T-cell (primary cell): ENCODE measurements around the gene PROM2. TPM values are rescaled to one million over a fixed set of nuclear protein-coding genes. Genes with fewer than 3 reads are reported as not detected.

Experiments used
- ATAC-seq, 4 experiments: fragments of 200-7000 bp in 3 of 4; fragments of 150-1000 bp in 1 of 4; cut with Tn5 transposase; replicated peaks in 1 of 4; 1 replicate in 3 of 4; 2 replicates in 1 of 4; pipeline ENCODE4 v1.10.0; 2021; ENCODE audit warnings: moderate library complexity in 3 of 4, mild to moderate bottlenecking in 2 of 4, moderate number of reproducible peaks in 1 of 4
- CTCF ChIA-PET, 2 donors: fragments of 300-600 bp; sonication (Branson Sonifier 250); formaldehyde crosslinking; loops; one replicate each; lab custom pipeline; 2022; ENCODE audit warnings: antibody characterized with exemption in 2 of 2; lab: Charles Lee
- POLR2A ChIA-PET, 2 donors: fragments of 300-600 bp; sonication (Branson Sonifier 250); formaldehyde crosslinking; loops; one replicate each; lab custom pipeline; 2022; ENCODE audit warnings: antibody characterized with exemption in 2 of 2; lab: Charles Lee
- DNase-seq, 35 experiments: peaks; one replicate each; pipeline versions ENCODE4 v3.0.0 to v3.0.0-alpha.2; 2013 to 2023
- H3K27ac ChIP-seq: one replicate; pipeline ENCODE4 v1.5.1; 2013; ENCODE audit warnings: low read length
- H3K27me3 ChIP-seq, 2 experiments: replicated peaks in 1 of 2; 1 replicate in 1 of 2; 2 replicates in 1 of 2; pipeline versions ENCODE4 v1.6.1 to v1.7.0; 2013; ENCODE audit warnings: low read length in 1 of 2, mixed read lengths in 1 of 2; ENCODE audit not compliant: control insufficient read depth in 2 of 2, insufficient read depth in 2 of 2; ENCODE audit errors: extremely low read depth in 1 of 2
- H3K36me3 ChIP-seq, 2 donors: 1 replicate in 1 of 2; 2 replicates in 1 of 2; pipeline versions ENCODE4 v1.6.1 to v1.7.0; 2013; ENCODE audit warnings: low read length in 1 of 2; ENCODE audit not compliant: control insufficient read depth in 2 of 2, insufficient read depth in 1 of 2; ENCODE audit errors: extremely low read depth in 1 of 2
- H3K4me1 ChIP-seq, 2 experiments: 1 replicate in 1 of 2; 2 replicates in 1 of 2; pipeline versions ENCODE4 v1.6.1 to v1.7.0; 2013; ENCODE audit warnings: low read length in 2 of 2, mixed read lengths in 1 of 2; ENCODE audit not compliant: insufficient read depth in 2 of 2, control insufficient read depth in 1 of 2; ENCODE audit errors: extremely low read depth in 1 of 2
- H3K4me3 ChIP-seq, 2 donors: 1 replicate in 1 of 2; 2 replicates in 1 of 2; pipeline versions ENCODE4 v1.5.1 to v1.7.0; 2013; ENCODE audit warnings: mild to moderate bottlenecking in 2 of 2, low read length in 1 of 2, moderate library complexity in 1 of 2; ENCODE audit not compliant: control insufficient read depth in 1 of 2; ENCODE audit errors: extremely low read depth in 1 of 2
- H3K9me3 ChIP-seq: 2 replicates; pipeline ENCODE4 v1.7.0; 2013
- H3K27ac Mint-ChIP-seq, 2 donors: one replicate each; pipeline ENCODE4 v1.8.0; 2020 to 2021; ENCODE audit warnings: mild to moderate bottlenecking in 2 of 2, mixed read lengths in 2 of 2
- H3K27me3 Mint-ChIP-seq, 2 donors: one replicate each; pipeline ENCODE4 v1.8.0; 2021 to 2022; ENCODE audit warnings: mixed read lengths in 2 of 2
- H3K36me3 Mint-ChIP-seq: one replicate; pipeline ENCODE4 v1.8.0; 2021; ENCODE audit warnings: mixed read lengths
- H3K4me1 Mint-ChIP-seq, 3 donors: one replicate each; pipeline ENCODE4 v1.8.0; 2020 to 2022; ENCODE audit warnings: mixed read lengths in 3 of 3, mild to moderate bottlenecking in 1 of 3
- H3K4me3 Mint-ChIP-seq, 3 donors: one replicate each; pipeline ENCODE4 v1.8.0; 2020 to 2022; ENCODE audit warnings: mild to moderate bottlenecking in 3 of 3, mixed read lengths in 3 of 3, moderate library complexity in 3 of 3
- H3K9me3 Mint-ChIP-seq, 3 donors: one replicate each; pipeline ENCODE4 v1.8.0; 2020 to 2022; ENCODE audit warnings: mixed read lengths in 3 of 3
- WGBS: methylation state at CpG from one replicate; pipeline ENCODE4 v1.1.5; 2013; ENCODE audit warnings: missing lambda C conversion rate; ENCODE audit not compliant: insufficient coverage; 5-methylcytosine and 5-hydroxymethylcytosine counted together
- total RNA-seq, 35 experiments: library from RNA in 6 of 35; stranded (reverse) in 6 of 35; fragments of 120-200 nt in 1 of 35; gene quantifications; one replicate each; pipeline versions ENCODE4 v1.2.1 to v1.2.4 and lab custom pipeline; 2013 to 2026

Gene PROM2
- total RNA-seq, 5 donors from 2014 or later (not counting 1 experiment from before 2014, with no cell fraction given) = 0.30 to 2.1 (median 0.40) TPM

- Mint-ChIP-seq H3K9me3 (no peaks in the 10 kb centered on the region), H3K4me1 (no peaks in the 10 kb centered on the region), H3K27me3 (peaks cover 0 to 6% of the 10 kb centered on the region in 2 donors), H3K4me3 (no peak overlapping the region), H3K27ac (no peak overlapping the region), H3K36me3 (no peaks in the 10 kb centered on the region)
- Histone ChIP-seq H3K9me3 (no peaks in the 10 kb centered on the region), H3K27ac (no peak overlapping the region), H3K4me1 (no peaks in the 10 kb centered on the region), H3K36me3 (no peaks in the 10 kb centered on the region), H3K4me3 (no peak overlapping the region), H3K27me3 (peaks cover 0 to 8% of the 10 kb centered on the region in 2 experiments)
- CTCF ChIA-PET = no interaction called here
- DNase-seq (no peak), ATAC-seq (no peak)
- 72% methylated on average over 7 of the region's 8 CpGs for WGBS
- POLR2A ChIA-PET = no interaction called here
Observed at GRCh38 chr2:95316466-95317122, 42.3 kb downstream of the PROM2 start.

DNA sequence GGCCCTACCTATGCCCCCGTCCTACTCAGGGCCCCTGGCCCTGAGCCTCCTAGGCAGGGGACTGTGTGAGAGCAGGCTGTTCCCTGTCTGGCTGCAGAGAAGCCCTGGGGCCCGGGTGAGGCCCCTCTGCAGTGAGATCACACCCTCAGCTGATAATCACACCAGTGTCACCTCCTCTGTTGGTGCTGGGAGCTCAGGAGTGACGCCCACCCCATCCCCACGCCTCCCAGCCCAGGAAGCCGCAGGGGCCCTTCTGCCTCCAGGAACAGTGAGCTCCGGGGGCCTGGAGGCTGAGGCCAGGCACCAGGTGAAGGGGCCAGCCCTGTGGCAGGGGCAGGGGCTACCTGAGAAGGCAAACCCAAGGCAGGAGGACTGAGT lies 42.9 kb downstream of the PROM2 start:
- no peaks in the 10 kb centered on the region for H3K9me3 Mint-ChIP-seq
- Histone ChIP-seq H3K27ac (no peak overlapping the region), H3K4me1 (no peaks in the 10 kb centered on the region), H3K27me3 (peaks cover 0 to 6% of the 10 kb centered on the region in 2 experiments), H3K4me3 (no peak overlapping the region), H3K36me3 (no peaks in the 10 kb centered on the region), H3K9me3 (no peaks in the 10 kb centered on the region)
- H3K27ac Mint-ChIP-seq = no peak overlapping the region
- no peak overlapping the region for H3K4me3 Mint-ChIP-seq
- ChIA-PET CTCF (no interaction called here), POLR2A (no interaction called here)
- 57% methylated on average over 5 of the region's 6 CpGs for WGBS
- DNase-seq = no peak
- no peak for ATAC-seq
- peaks cover 0 to 6% of the 10 kb centered on the region in 2 donors for H3K27me3 Mint-ChIP-seq
- no peaks in the 10 kb centered on the region for H3K4me1 Mint-ChIP-seq
- no peaks in the 10 kb centered on the region for H3K36me3 Mint-ChIP-seq

DNA sequence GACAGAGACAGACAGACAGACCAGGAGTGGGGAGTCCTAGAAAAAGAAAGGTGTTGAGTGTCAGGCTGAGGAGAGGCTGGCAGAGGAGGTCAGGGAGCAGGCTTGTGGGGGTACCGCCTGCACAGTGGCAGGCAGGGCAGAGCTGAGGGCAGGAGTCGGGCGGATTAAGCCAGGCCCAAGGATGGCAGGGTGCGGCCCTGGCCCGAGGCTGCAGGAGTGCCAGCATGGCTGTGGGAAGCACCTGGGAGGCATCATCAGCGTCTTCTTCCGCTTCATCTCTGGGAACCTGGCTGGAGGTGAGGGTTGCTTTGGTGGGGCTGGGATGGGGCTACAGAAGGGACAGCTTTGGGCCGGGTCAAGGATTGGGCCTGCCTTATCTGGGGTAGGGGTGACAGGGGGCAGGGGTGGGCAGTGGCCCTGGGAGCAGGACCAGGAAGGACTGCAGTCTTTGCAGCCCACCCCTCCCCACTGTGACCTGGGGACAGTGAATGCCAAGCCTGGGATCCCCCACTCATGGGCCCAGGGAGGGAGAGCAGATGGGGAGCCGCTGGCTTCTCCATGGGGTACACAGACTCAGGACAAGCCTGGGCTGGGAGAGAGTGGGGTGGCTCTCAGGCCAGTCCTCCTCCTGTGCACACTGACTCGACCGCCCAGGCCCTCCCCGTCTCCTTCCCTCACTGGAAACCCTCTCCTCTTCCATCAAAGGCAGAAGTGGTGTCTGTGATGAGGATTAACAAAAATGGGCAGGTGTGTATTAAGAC lies 43.6 kb downstream of the PROM2 start:
- H3K9me3 ChIP-seq = no peaks in the 10 kb centered on the region
- no peaks in the 10 kb centered on the region for H3K36me3 ChIP-seq
- peaks cover 0 to 6% of the 10 kb centered on the region in 2 experiments for H3K27me3 ChIP-seq
- H3K27me3 Mint-ChIP-seq = peaks cover 0 to 6% of the 10 kb centered on the region in 2 donors
- WGBS = 93% methylated on average over 5 of the region's 12 CpGs
- H3K4me1 ChIP-seq = no peaks in the 10 kb centered on the region
- ATAC-seq (no peak), DNase-seq (no peak)
- no peaks in the 10 kb centered on the region for H3K36me3 Mint-ChIP-seq
- H3K4me3 ChIP-seq = no peak overlapping the region
- no peak overlapping the region for H3K27ac ChIP-seq
- ChIA-PET POLR2A (no interaction called here), CTCF (no interaction called here)
- no peak overlapping the region for H3K27ac Mint-ChIP-seq
- no peaks in the 10 kb centered on the region for H3K9me3 Mint-ChIP-seq
- H3K4me1 Mint-ChIP-seq = no peaks in the 10 kb centered on the region
- no peak overlapping the region for H3K4me3 Mint-ChIP-seq

DNA sequence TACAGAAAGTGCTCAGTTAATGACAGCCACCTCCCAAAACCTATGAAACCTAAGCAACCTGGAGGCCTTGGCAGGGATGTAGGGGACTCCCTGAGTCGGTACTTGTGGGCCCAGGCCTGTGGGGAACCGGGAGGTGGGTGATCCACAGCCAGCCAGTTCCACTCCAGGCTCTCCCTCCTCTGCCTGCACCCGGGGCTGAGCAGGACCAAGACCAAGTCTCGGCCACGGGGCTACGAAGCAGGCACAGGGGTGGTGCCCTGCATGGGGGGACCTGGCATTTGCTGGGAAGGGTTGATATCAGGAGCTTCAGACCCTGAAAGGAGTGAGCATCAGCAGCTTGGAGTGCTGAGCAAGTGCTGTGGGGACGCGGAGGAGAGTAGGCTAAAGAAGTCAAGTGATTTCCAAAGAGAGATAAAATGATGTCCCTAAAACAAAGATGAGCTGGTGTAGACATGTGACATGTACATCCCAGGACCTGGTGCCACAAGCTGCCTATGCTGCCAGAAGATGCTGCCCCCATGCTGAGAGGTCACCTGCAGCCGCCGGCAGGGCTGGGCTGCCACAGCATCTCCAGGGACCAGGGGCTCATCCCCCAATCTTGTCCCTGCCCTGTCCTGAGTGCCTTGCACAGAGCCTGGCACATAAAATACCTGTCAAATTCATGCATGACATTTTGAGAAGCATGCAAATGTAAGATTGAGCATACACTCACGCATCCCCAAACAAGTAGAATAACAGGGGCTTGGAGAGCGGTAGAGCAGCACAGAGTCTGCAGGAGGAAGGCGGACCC lies 44.4 kb downstream of the PROM2 start:
- 70% methylated on average over 13 of the region's 13 CpGs for WGBS

GRCh38 chr2:95319481-95320343 lies 45.5 kb downstream of the PROM2 start:
- ChIA-PET CTCF (no interaction called here), POLR2A (no interaction called here)
- 86% methylated on average over 23 of the region's 23 CpGs for WGBS
- Mint-ChIP-seq H3K27me3 (peaks cover 0 to 2% of the 10 kb centered on the region in 2 donors), H3K27ac (no peak overlapping the region), H3K9me3 (no peaks in the 10 kb centered on the region), H3K4me3 (no peak overlapping the region), H3K4me1 (no peaks in the 10 kb centered on the region), H3K36me3 (no peaks in the 10 kb centered on the region)
- ATAC-seq (no peak), DNase-seq (no peak)
- no peaks in the 10 kb centered on the region for H3K4me1 ChIP-seq
- H3K4me3 ChIP-seq = no peak overlapping the region
- H3K27me3 ChIP-seq = peaks cover 0 to 6% of the 10 kb centered on the region in 2 experiments
- H3K27ac ChIP-seq = no peak overlapping the region
- H3K36me3 ChIP-seq = no peaks in the 10 kb centered on the region
- no peaks in the 10 kb centered on the region for H3K9me3 ChIP-seq

More for the DNA sequence above, 44.4 kb downstream of the PROM2 start:
- no peak for DNase-seq
- Mint-ChIP-seq H3K36me3 (no peaks in the 10 kb centered on the region), H3K27me3 (peaks cover 0 to 4% of the 10 kb centered on the region in 2 donors), H3K4me1 (no peaks in the 10 kb centered on the region), H3K4me3 (no peak overlapping the region), H3K9me3 (no peaks in the 10 kb centered on the region), H3K27ac (no peak overlapping the region)
- Histone ChIP-seq H3K36me3 (no peaks in the 10 kb centered on the region), H3K9me3 (no peaks in the 10 kb centered on the region), H3K27ac (no peak overlapping the region), H3K4me1 (no peaks in the 10 kb centered on the region), H3K27me3 (peaks cover 0 to 6% of the 10 kb centered on the region in 2 experiments), H3K4me3 (no peak overlapping the region)
- ChIA-PET POLR2A (no interaction called here), CTCF (no interaction called here)
- ATAC-seq = no peak

- no peaks in the 10 kb centered on the region for H3K36me3 ChIP-seq
- H3K27me3 Mint-ChIP-seq = no peaks in the 10 kb centered on the region
- H3K4me3 Mint-ChIP-seq = no peak overlapping the region
- ChIA-PET CTCF (no interaction called here), POLR2A (no interaction called here)
- ATAC-seq (no peak), DNase-seq (no peak)
- peaks cover 0 to 6% of the 10 kb centered on the region in 2 experiments for H3K27me3 ChIP-seq
- no peak overlapping the region for H3K27ac ChIP-seq
- H3K4me1 ChIP-seq = no peaks in the 10 kb centered on the region
- H3K9me3 ChIP-seq = no peaks in the 10 kb centered on the region
- no peak overlapping the region for H3K27ac Mint-ChIP-seq
- no peaks in the 10 kb centered on the region for H3K9me3 Mint-ChIP-seq
- H3K36me3 Mint-ChIP-seq = no peaks in the 10 kb centered on the region
- no peaks in the 10 kb centered on the region for H3K4me1 Mint-ChIP-seq
- no peak overlapping the region for H3K4me3 ChIP-seq
- no CpG with 5 or more reads among the region's 11 CpGs for WGBS
Observed at GRCh38 chr2:95320344-95320712, 46.1 kb downstream of the PROM2 start.
